ENCODE data around the gene PEX14.

PEX14 gene

GRCh38 chr1:10529091-10529490 is 54.3 kb downstream of the PEX14 start:
- no peak overlapping the region for H3K4me3 ChIP-seq (ENCODE audit: low read depth, low read length)
- no peak for TF ChIP-seq CTCF (IDR thresholded peaks at IDR 0.05; ENCODE audit: low read depth, low read length, missing control alignments)
- no peak for DNase-seq (ENCODE audit: low read depth)

DNA sequence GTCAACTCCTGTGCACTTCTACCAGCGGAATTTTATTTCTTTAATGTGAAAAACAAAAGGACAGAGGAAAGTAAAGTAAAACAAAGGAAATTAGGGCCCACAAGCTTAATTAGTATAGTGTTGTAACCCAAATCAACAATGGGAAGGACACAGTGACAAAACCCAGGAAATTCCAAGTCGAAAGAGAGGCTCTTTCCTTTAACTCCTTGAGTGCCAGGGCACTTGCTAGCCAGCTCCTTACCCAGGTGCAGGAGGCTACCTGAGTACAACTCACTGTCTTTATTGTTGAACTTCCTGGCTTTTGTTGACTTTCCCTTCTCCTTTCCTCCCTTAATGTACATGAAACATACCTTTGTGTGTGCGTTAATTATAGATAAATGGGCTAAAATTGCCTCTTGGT is 55.0 kb downstream of the PEX14 start:
- H3K4me3 ChIP-seq (ENCODE audit: low read depth, low read length): no peak overlapping the region
- no peak for DNase-seq (ENCODE audit: low read depth)
- TF ChIP-seq CTCF (IDR thresholded peaks at IDR 0.05; ENCODE audit: low read depth, low read length, missing control alignments): no peak

GRCh38 chr1:10530281-10530740 is 55.6 kb downstream of the PEX14 start:
- TF ChIP-seq CTCF (IDR thresholded peaks at IDR 0.05; ENCODE audit: low read depth, low read length, missing control alignments): peak; percentile 61
- H3K4me3 ChIP-seq (ENCODE audit: low read depth, low read length): no peak overlapping the region
- no peak for DNase-seq (ENCODE audit: low read depth)

GRCh38 chr1:10530756-10531495 is 56.2 kb downstream of the PEX14 start:
- no peak for DNase-seq (ENCODE audit: low read depth)
- H3K4me3 ChIP-seq (ENCODE audit: low read depth, low read length): no peak overlapping the region
- TF ChIP-seq CTCF (IDR thresholded peaks at IDR 0.05; ENCODE audit: low read depth, low read length, missing control alignments): no peak

GRCh38 chr1:10532362-10532761 is 57.6 kb downstream of the PEX14 start:
- DNase-seq (ENCODE audit: low read depth): no peak
- no peak overlapping the region for H3K4me3 ChIP-seq (ENCODE audit: low read depth, low read length)
- no peak for TF ChIP-seq CTCF (IDR thresholded peaks at IDR 0.05; ENCODE audit: low read depth, low read length, missing control alignments)

GRCh38 chr1:10534519-10534918 is 59.8 kb downstream of the PEX14 start:
- no peak for DNase-seq (ENCODE audit: low read depth)
- TF ChIP-seq CTCF (IDR thresholded peaks at IDR 0.05; ENCODE audit: low read depth, low read length, missing control alignments): no peak
- no peak overlapping the region for H3K4me3 ChIP-seq (ENCODE audit: low read depth, low read length)

All from GM12864 (cell line).